WTC11 (cell line): ENCODE results near the gene DCP1B. TPM values are rescaled to one million over a fixed set of nuclear protein-coding genes. Genes with fewer than 3 reads are reported as not detected.

Source experiments
- ATAC-seq: fragments of 200-7000 bp; cut with Tn5 transposase; 2 replicates; pipeline ENCODE4 v1.10.0; 2021; ENCODE audit warnings: mild to moderate bottlenecking, moderate library complexity
- CTCF ChIA-PET: fragments of 300-600 bp; sonication (Branson Sonifier 250); formaldehyde crosslinking; loops from one replicate; lab custom pipeline; 2021; ENCODE audit warnings: antibody characterized with exemption; lab: Charles Lee
- POLR2A ChIA-PET: fragments of 350-600 bp; sonication (Branson Sonifier 250); formaldehyde crosslinking; loops from one replicate; lab custom pipeline; 2021; ENCODE audit warnings: antibody characterized with exemption; lab: Charles Lee
- DNase-seq: peaks from one replicate; pipeline ENCODE4 v3.0.0; 2021; ENCODE audit warnings: low spot score
- H3K27ac Mint-ChIP-seq: 2 replicates; pipeline ENCODE4 v1.8.0; 2021; ENCODE audit warnings: mixed read lengths
- H3K27me3 Mint-ChIP-seq: 2 replicates; pipeline ENCODE4 v1.8.0; 2021; ENCODE audit warnings: low read depth, mild to moderate bottlenecking, moderate library complexity, mixed read lengths
- H3K36me3 Mint-ChIP-seq: 2 replicates; pipeline ENCODE4 v1.8.0; 2021; ENCODE audit warnings: mixed read lengths
- H3K4me1 Mint-ChIP-seq: 2 replicates; pipeline ENCODE4 v1.8.0; 2022; ENCODE audit warnings: mixed read lengths
- H3K4me3 Mint-ChIP-seq: 2 replicates; pipeline ENCODE4 v1.8.0; 2021; ENCODE audit warnings: mild to moderate bottlenecking, moderate library complexity, mixed read lengths
- H3K9me3 Mint-ChIP-seq: 2 replicates; pipeline ENCODE4 v1.8.0; 2021; ENCODE audit warnings: mixed read lengths
- ATF2 ChIP-seq: sonication (generic); formaldehyde crosslinking; IDR thresholded peaks from 2 replicates; pipeline ENCODE4 v1.8.1; 2022; ENCODE audit warnings: low read depth, missing genetic modification reagents, borderline replicate concordance
- CREB1 ChIP-seq: sonication (generic); formaldehyde crosslinking; IDR thresholded peaks from 2 replicates; pipeline ENCODE4 v1.8.0; 2023; ENCODE audit warnings: mild to moderate bottlenecking, missing genetic modification reagents
- CTCF ChIP-seq: fragments of 200-600 bp; IDR thresholded peaks from 2 replicates; pipeline ENCODE4 v1.8.0; 2022; ENCODE audit warnings: antibody characterized with exemption
- FOXP1 ChIP-seq: sonication (generic); formaldehyde crosslinking; IDR thresholded peaks from 2 replicates; pipeline ENCODE4 v1.8.0; 2022; ENCODE audit warnings: missing genetic modification reagents, mild to moderate bottlenecking, moderate library complexity, borderline replicate concordance
- GTF2I ChIP-seq: fragments of 250-450 bp; sonication (Bioruptor Pico); conservative IDR thresholded peaks from 2 replicates; pipeline ENCODE4 v1.4.0; 2021; ENCODE audit warnings: mild to moderate bottlenecking
- IRF1 ChIP-seq: sonication (generic); formaldehyde crosslinking; IDR thresholded peaks from 2 replicates; pipeline ENCODE4 v1.8.0; 2023; ENCODE audit warnings: missing genetic modification reagents
- IRF2 ChIP-seq: sonication (generic); formaldehyde crosslinking; IDR thresholded peaks from 2 replicates; pipeline ENCODE4 v1.8.0; 2022; ENCODE audit warnings: low read depth, missing genetic modification reagents, borderline replicate concordance
- JAZF1 ChIP-seq: fragments of 250-450 bp; sonication (Bioruptor Pico); IDR thresholded peaks from 2 replicates; pipeline ENCODE4 v1.9.0; 2021; ENCODE audit warnings: moderate library complexity, mild to moderate bottlenecking, inconsistent platforms
- NR1H2 ChIP-seq: sonication (generic); formaldehyde crosslinking; IDR thresholded peaks from 2 replicates; pipeline ENCODE4 v1.9.0; 2021; ENCODE audit warnings: mild to moderate bottlenecking, moderate library complexity, missing genetic modification reagents
- NR3C1 ChIP-seq: sonication (generic); formaldehyde crosslinking; conservative IDR thresholded peaks from 2 replicates; pipeline ENCODE4 v1.8.1; 2023; ENCODE audit warnings: low read depth, mild to moderate bottlenecking, missing genetic modification reagents
- PRRX2 ChIP-seq: fragments of 250-450 bp; sonication (Bioruptor Pico); IDR thresholded peaks from 2 replicates; pipeline ENCODE4 v1.8.0; 2021; ENCODE audit warnings: mild to moderate bottlenecking
- SMAD3 ChIP-seq: sonication (generic); formaldehyde crosslinking; IDR thresholded peaks from 2 replicates; pipeline ENCODE4 v1.8.0; 2022; ENCODE audit warnings: missing genetic modification reagents, mild to moderate bottlenecking, borderline replicate concordance
- TCF7 ChIP-seq: sonication (generic); formaldehyde crosslinking; IDR thresholded peaks from 2 replicates; pipeline ENCODE4 v1.8.0; 2022; ENCODE audit warnings: mild to moderate bottlenecking, low read depth, missing genetic modification reagents, moderate library complexity
- ZMAT4 ChIP-seq: fragments of 250-450 bp; sonication (Bioruptor Pico); IDR thresholded peaks from 2 replicates; pipeline ENCODE4 v1.9.0; 2021; ENCODE audit warnings: mild to moderate bottlenecking
- ZNF532 ChIP-seq: fragments of 250-450 bp; sonication (Bioruptor Pico); IDR thresholded peaks from 2 replicates; pipeline ENCODE4 v1.9.0; 2021; ENCODE audit warnings: mild to moderate bottlenecking, borderline replicate concordance
- total RNA-seq: library from RNA; stranded (reverse); gene quantifications from 3 replicates; pipeline ENCODE4 v1.2.3, GENCODE V29; 2021
- TF ChIP-seq, protein P1 (sequence below): sonication (generic); formaldehyde crosslinking; IDR thresholded peaks from 2 replicates; pipeline ENCODE4 v1.8.0; 2022; ENCODE audit warnings: mild to moderate bottlenecking, missing genetic modification reagents
- TF ChIP-seq, protein P2 (sequence below): sonication (generic); formaldehyde crosslinking; IDR thresholded peaks from 2 replicates; pipeline ENCODE4 v1.8.1; 2023; ENCODE audit warnings: mild to moderate bottlenecking, missing genetic modification reagents, moderate library complexity

Gene DCP1B
- total RNA-seq, 1 experiment from 2014 or later: 25.1 TPM

DNA sequence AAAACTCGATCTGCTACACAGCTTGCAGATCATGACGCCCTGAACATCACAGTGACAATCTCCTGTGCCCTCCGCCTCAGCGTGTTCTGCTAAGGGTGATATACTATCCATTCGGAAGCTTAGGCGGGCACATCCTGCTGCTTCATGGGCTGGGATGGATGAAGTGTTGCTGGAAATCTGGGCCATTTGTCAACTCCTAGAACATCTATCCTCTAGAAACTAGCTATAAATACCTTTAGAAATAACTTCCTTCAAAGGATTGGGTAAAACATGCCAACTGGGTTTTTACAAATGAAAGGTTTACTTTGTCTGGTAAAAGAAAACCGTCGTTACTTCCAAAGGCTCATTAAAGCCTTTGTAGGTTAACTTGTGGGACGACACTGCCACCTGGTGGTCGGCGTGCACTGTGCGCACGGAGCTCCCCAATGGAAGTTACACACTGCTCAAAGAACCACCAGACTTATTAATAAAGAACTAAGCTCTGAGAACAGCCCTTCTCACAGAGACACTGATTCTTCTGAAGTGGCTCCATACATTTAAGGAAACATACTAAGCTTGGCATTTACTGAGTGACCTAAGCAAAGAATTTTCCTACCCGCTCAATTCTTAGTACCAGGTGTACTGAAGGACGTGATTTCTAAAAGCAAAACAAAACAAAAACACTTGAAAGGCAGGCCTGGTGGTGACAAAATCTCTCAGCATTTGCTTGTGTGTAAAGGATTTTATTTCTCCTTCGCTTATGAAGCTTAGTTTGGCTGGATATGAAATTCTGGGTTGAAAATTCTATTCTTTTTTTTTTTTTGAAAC is 64.3 kb downstream of the DCP1B start:
- CTCF ChIA-PET: interaction anchor here (0.6 to 3.4 kb wide), 76 partner anchors 9 to 676 kb away, joined by 3 to 119 read pairs (median 4); partner anchors contain the start of genes CACNA1C, CACNA2D4, DCP1B and LRTM2
- no peak overlapping the region; the same call in 1 of the 2 replicates for H3K4me3 Mint-ChIP-seq
- no peaks in the 10 kb centered on the region for H3K27me3 Mint-ChIP-seq
- POLR2A ChIA-PET: interaction anchor here (1.1 to 1.2 kb wide), 2 partner anchors 143 to 145 kb away, joined by 4 read pairs; no protein-coding TSS in a partner anchor
- peaks cover 4% of the 10 kb centered on the region for H3K4me1 Mint-ChIP-seq
- peaks cover 2% of the 10 kb centered on the region for H3K9me3 Mint-ChIP-seq
- peaks cover 21% of the 10 kb centered on the region for H3K36me3 Mint-ChIP-seq
- DNase-seq (peak; percentile 89), ATAC-seq (peak; percentile 91)
- no peak overlapping the region for H3K27ac Mint-ChIP-seq
- peak; percentile 93 for TF ChIP-seq CTCF
- no peak for TF ChIP-seq FOXP1 (CRISPR knock-in tag)

DNA sequence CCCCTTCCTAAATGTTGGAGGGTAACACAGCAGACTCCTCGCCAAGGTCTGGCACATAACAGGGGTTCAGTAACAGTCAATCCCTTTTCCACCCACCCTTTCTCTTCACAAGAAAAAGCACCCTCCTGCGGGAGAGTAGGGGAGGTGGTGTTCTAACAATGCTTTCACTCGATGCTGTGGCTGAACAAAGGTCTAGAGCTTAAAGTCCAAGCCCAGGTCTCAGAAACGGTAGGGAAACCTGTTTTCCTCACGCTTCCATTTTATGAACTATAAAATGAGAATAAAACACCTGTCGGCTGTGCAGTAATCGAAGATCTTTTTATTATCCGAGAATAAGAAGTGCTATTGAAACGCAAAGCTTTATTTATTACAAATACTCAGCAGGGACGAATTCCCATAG is 64.9 kb downstream of the DCP1B start:
- TF ChIP-seq NR3C1: no peak
- no peak for TF ChIP-seq SMAD3 (CRISPR knock-in tag)
- no peak for TF ChIP-seq PRRX2
- no peak for TF ChIP-seq ZMAT4 (CRISPR knock-in tag)
- no peak for TF ChIP-seq JAZF1 (CRISPR knock-in tag)
- TF ChIP-seq, protein P1, sequence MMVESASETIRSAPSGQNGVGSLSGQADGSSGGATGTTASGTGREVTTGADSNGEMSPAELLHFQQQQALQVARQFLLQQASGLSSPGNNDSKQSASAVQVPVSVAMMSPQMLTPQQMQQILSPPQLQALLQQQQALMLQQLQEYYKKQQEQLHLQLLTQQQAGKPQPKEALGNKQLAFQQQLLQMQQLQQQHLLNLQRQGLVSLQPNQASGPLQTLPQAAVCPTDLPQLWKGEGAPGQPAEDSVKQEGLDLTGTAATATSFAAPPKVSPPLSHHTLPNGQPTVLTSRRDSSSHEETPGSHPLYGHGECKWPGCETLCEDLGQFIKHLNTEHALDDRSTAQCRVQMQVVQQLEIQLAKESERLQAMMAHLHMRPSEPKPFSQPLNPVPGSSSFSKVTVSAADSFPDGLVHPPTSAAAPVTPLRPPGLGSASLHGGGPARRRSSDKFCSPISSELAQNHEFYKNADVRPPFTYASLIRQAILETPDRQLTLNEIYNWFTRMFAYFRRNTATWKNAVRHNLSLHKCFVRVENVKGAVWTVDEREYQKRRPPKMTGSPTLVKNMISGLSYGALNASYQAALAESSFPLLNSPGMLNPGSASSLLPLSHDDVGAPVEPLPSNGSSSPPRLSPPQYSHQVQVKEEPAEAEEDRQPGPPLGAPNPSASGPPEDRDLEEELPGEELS (CRISPR knock-in tag): no peak
- TF ChIP-seq CREB1 (CRISPR knock-in tag): no peak
- H3K27ac Mint-ChIP-seq: no peak overlapping the region
- peaks cover 4% of the 10 kb centered on the region for H3K4me1 Mint-ChIP-seq
- DNase-seq (no peak), ATAC-seq (no peak)
- H3K9me3 Mint-ChIP-seq: no peaks in the 10 kb centered on the region
- CTCF ChIA-PET: interaction anchor here (0.7 to 3.4 kb wide), 52 partner anchors 9 to 676 kb away, joined by 3 to 119 read pairs (median 6); partner anchors contain the start of genes CACNA2D4, DCP1B, LRTM2 and WNT5B
- POLR2A ChIA-PET: interaction anchor here (1.1 kb wide), 1 partner anchor 142 kb away, joined by 4 read pairs; no protein-coding TSS in a partner anchor
- H3K36me3 Mint-ChIP-seq: peaks cover 14% of the 10 kb centered on the region
- H3K27me3 Mint-ChIP-seq: no peaks in the 10 kb centered on the region
- H3K4me3 Mint-ChIP-seq: no peak overlapping the region

DNA sequence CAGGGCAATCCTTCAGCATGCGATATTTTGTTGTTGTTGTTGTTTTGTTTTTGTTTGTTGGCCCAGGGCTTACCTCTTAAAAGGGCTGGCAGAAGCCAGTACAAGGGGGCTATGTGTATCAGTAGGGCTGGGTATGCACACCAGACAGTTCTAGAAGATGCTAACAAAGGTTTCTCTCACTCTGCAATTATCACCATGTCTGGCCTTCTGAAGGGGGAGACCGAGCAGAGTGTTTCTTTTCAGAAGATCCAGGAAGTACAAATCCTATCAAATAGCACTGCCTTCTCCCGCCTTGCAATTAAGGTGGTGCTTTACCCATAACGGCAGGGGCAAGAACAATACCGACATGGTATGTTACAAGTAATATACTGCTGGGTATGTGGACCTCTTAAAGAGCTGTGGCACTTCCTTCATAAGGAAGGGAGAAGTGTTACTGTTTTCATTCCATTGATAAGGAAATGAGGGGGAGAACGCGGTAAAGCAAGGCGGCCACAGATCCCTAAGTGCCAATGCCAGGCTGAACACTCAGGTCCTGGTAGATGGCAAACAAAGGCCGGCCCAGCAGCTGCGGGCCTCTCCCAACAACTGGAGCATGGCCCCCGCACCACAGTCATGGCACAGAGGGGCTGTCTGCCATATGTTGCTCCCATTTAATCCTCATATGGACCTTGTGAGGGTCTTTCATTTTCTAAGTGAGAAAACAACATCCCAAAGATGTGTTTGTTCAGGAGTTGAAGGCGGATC is 66.6 kb downstream of the DCP1B start:
- POLR2A ChIA-PET: no interaction called here
- Mint-ChIP-seq H3K4me3 (no peak overlapping the region), H3K9me3 (no peaks in the 10 kb centered on the region), H3K4me1 (peaks cover 4% of the 10 kb centered on the region), H3K27ac (no peak overlapping the region; the same call in 1 of the 2 replicates), H3K27me3 (no peaks in the 10 kb centered on the region), H3K36me3 (peaks cover 6% of the 10 kb centered on the region)
- no peak for ATAC-seq
- CTCF ChIA-PET: interaction anchor here (3.4 kb wide), 1 partner anchor 304 kb away, joined by 41 read pairs; no protein-coding TSS in a partner anchor
- DNase-seq: no peak
- TF ChIP-seq IRF2 (no peak), NR3C1 (no peak), IRF1 (CRISPR knock-in tag) (no peak), ZNF532 (CRISPR knock-in tag) (no peak), TCF7 (CRISPR knock-in tag) (no peak), NR1H2 (CRISPR knock-in tag) (no peak), GTF2I (CRISPR knock-in tag) (no peak), ATF2 (no peak)
- TF ChIP-seq, protein P2, sequence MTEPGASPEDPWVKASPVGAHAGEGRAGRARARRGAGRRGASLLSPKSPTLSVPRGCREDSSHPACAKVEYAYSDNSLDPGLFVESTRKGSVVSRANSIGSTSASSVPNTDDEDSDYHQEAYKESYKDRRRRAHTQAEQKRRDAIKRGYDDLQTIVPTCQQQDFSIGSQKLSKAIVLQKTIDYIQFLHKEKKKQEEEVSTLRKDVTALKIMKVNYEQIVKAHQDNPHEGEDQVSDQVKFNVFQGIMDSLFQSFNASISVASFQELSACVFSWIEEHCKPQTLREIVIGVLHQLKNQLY (CRISPR knock-in tag): no peak
